ENCODE data around the gene SPSB3. TPM values are rescaled to one million over a fixed set of nuclear protein-coding genes. Genes with fewer than 3 reads are reported as not detected.

The SPSB3 gene
- total RNA-seq, 1 donor from 2014 or later = 40.3 TPM

GRCh38 chr16:1794221-1794871 lies 12.0 kb upstream of the SPSB3 start:
- ATAC-seq (ENCODE audit: low read depth) = no peak
- CTCF ChIA-PET = no interaction called here
- DNase-seq = no peak
- intact Hi-C loops (cut with micrococcal nuclease) = no loop called here
- Mint-ChIP-seq H3K4me3 (no peak overlapping the region), H3K27me3 (no peaks in the 10 kb centered on the region), H3K9me3 (peaks cover 4% of the 10 kb centered on the region), H3K36me3 (ENCODE audit: low read depth) (peaks cover 2% of the 10 kb centered on the region), H3K4me1 (no peaks in the 10 kb centered on the region), H3K27ac (no peak overlapping the region)
- no peak for TF ChIP-seq CTCF (IDR thresholded peaks at IDR 0.05)
- POLR2A ChIA-PET = no interaction called here

GRCh38 chr16:1793578-1794220 lies 11.3 kb upstream of the SPSB3 start, which contains the start of gene IGFALS:
IGFALS (minus strand) TSS chr16:1793705; CDS start chr16:1793652, 53 bp downstream.
- no peak for TF ChIP-seq CTCF (IDR thresholded peaks at IDR 0.05)
- H3K4me3 Mint-ChIP-seq = no peak within 1 kb of the TSS
- ATAC-seq (ENCODE audit: low read depth) (no peak), DNase-seq (no peak)
- H3K9me3 Mint-ChIP-seq = no peaks in the 10 kb centered on the region
- H3K4me1 Mint-ChIP-seq = no peaks in the 10 kb centered on the region
- POLR2A ChIA-PET = no interaction called here
- peaks cover 8% of the 10 kb centered on the region for H3K36me3 Mint-ChIP-seq (ENCODE audit: low read depth)
- H3K27me3 Mint-ChIP-seq = no peaks in the 10 kb centered on the region
- no peak within 1 kb of the TSS for H3K27ac Mint-ChIP-seq
- intact Hi-C loops (cut with micrococcal nuclease) = no loop called here
- CTCF ChIA-PET = no interaction called here

DNA sequence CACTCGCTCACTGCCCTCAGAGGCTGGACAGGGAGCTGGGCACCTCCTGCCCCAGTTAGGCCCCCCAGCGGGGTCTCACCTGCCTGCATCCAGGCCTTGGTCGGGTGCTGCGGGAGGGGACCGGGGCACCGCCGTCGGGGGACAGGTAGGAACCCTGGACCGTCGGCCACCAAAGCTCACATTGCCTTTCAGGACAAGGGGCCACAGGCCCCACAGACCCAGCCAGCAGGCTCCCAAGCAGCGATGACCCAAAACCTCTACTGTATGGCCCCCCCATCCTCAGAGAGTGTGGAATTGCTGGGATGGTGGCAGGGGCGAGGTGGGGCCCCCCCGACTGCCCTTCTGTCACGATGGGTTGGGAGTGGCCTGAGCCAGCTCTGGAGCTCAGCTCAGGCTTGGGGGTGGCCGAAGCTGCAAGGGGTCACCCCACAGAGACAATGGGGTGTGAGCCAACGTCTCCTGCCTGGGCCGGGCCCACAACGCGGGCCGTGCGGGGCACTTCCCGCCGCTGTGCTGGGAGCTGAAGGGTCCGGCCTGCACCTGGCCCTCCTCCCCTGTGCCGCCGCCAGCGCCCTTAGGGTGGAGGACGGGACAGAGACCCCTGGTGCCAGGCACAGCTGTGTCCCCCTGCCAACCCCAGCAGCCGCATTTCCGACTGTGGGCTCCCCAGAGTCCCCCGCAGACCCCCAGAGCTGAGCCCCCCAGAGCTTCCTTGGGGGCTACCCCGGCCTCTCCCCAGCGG lies 10.6 kb upstream of the SPSB3 start:
- no peaks in the 10 kb centered on the region for H3K9me3 Mint-ChIP-seq
- peaks cover 11% of the 10 kb centered on the region for H3K36me3 Mint-ChIP-seq (ENCODE audit: low read depth)

DNA sequence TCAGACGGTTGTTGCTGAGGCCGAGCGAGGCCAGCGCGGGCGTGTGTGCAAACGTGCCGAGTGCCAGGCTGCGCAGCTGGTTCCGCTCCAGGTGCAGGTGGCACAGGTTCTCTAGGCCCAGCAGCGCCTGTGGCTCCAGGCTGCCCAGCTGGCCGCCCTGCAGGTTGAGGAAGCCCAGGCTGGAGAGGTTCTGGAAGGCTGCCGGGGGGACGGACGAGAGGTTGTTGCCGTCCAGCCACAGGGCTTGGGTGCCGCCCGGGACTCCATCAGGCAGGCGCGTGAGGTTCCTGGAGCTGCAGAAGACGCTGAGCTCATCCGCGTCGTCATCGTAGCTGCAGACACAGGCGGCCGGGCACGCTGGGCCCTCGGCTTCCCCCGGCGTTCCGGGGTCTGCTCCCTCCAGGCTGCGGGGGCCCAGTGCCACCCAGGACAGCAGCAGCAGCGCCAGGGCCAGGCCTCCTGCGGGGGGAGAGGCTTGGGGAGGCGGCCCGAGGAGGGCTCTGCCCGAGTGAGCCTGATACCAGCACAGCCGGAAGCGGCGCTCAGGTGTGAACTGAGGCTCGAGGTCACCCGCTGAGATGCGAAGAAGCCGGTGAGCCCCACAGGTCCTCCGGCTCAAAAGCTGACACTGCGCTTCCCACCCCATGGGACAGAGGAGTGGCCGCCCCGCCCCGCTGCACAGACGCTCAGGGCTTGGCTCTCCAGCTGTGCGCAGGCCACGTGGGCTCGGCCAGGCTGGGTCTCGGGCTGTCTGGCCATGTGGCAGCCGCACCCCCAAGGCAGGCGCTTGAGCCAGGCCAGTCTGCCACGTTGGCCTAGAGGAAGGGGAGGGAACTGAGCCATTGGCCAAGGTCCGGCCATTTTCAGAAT lies 9.8 kb upstream of the SPSB3 start:
- Mint-ChIP-seq H3K27ac (no peak overlapping the region), H3K4me1 (no peaks in the 10 kb centered on the region), H3K36me3 (ENCODE audit: low read depth) (peaks cover 13% of the 10 kb centered on the region), H3K9me3 (no peaks in the 10 kb centered on the region), H3K27me3 (no peaks in the 10 kb centered on the region), H3K4me3 (no peak overlapping the region)
- ChIA-PET POLR2A (interaction anchor here (1.3 kb wide), 1 partner anchor 9 kb away, joined by 5 read pairs; the partner anchor contains the start of genes NUBP2 and SPSB3), CTCF (no interaction called here)
- no peak for TF ChIP-seq CTCF (IDR thresholded peaks at IDR 0.05)
- intact Hi-C loops (cut with micrococcal nuclease) = no loop called here
- no peak for ATAC-seq (ENCODE audit: low read depth)
- no peak for DNase-seq

More for the DNA sequence above, 10.6 kb upstream of the SPSB3 start:
- TF ChIP-seq CTCF (IDR thresholded peaks at IDR 0.05) = no peak
- Mint-ChIP-seq H3K27me3 (no peaks in the 10 kb centered on the region), H3K27ac (no peak overlapping the region), H3K4me1 (no peaks in the 10 kb centered on the region), H3K4me3 (no peak overlapping the region)
- ChIA-PET POLR2A (no interaction called here), CTCF (no interaction called here)
- ATAC-seq (ENCODE audit: low read depth) = no peak
- intact Hi-C loops (cut with micrococcal nuclease) = no loop called here
- DNase-seq = no peak

Data from activated B cell treated with CpG ODN at 0.5 μM for 24 hours (primary cell).